Endothelial cell of umbilical vein (primary cell): ENCODE results near the gene JAKMIP3. TPM values are rescaled to one million over a fixed set of nuclear protein-coding genes. Genes with fewer than 3 reads are reported as not detected.

Source experiments
- BruUV-seq: library from RNA; stranded (reverse); fragments of 400-500 nt; replicated peaks from 2 replicates; lab custom pipeline; 2021; lab: Mats Ljungman, UMichigan
- CTCF ChIA-PET: fragments of 300-600, 350-600 bp; sonication (Branson Sonifier 250); formaldehyde crosslinking; loops from one replicate; lab custom pipeline; 2021; ENCODE audit warnings: antibody characterized with exemption, inconsistent platforms; lab: Charles Lee
- POLR2A ChIA-PET: fragments of 300-600, 350-600 bp; sonication (Branson Sonifier 250); formaldehyde crosslinking; loops from one replicate; lab custom pipeline; 2021; ENCODE audit warnings: antibody characterized with exemption, inconsistent platforms; lab: Charles Lee
- DNase-seq: peaks from one replicate; pipeline ENCODE4 v3.0.0-alpha.2; 2011; ENCODE audit warnings: low read depth, low spot score
- FAIRE-seq: peaks from 2 replicates; lab custom pipeline; 2011; peaks lifted over from hg19 to GRCh38; lab: Jason Lieb, UNC
- H2AFZ ChIP-seq: 2 replicates; pipeline ENCODE4 v1.6.0; 2012; ENCODE audit warnings: low read depth, low read length, control low read depth, inconsistent platforms
- H3K27ac ChIP-seq: 2 replicates; pipeline ENCODE4 v1.5.1; 2011; ENCODE audit warnings: low read depth, mild to moderate bottlenecking, control low read depth, low read length, moderate library complexity; ENCODE audit not compliant: insufficient read depth
- H3K27me3 ChIP-seq, 2 experiments: 2 replicates each; pipeline versions ENCODE4 v1.6.0 to v1.6.1; 2011; ENCODE audit warnings: low read length in 2 of 2, mixed read lengths in 1 of 2; ENCODE audit not compliant: control insufficient read depth in 2 of 2, insufficient read depth in 2 of 2
- H3K36me3 ChIP-seq, 2 experiments: 2 replicates in 1 of 2; 3 replicates in 1 of 2; pipeline ENCODE4 v1.5.1; 2011; ENCODE audit warnings: low read length in 2 of 2, mild to moderate bottlenecking in 1 of 2, moderate library complexity in 1 of 2; ENCODE audit not compliant: control insufficient read depth in 2 of 2, insufficient read depth in 2 of 2; ENCODE audit errors: extremely low read depth in 1 of 2
- H3K4me1 ChIP-seq: 3 replicates; pipeline ENCODE4 v1.5.1; 2011; ENCODE audit warnings: mild to moderate bottlenecking, low read length; ENCODE audit not compliant: control insufficient read depth, insufficient read depth; ENCODE audit errors: extremely low read depth
- H3K4me2 ChIP-seq: 2 replicates; pipeline ENCODE4 v1.6.1; 2011; ENCODE audit warnings: low read length, control low read depth, mixed read lengths; ENCODE audit not compliant: insufficient read depth
- H3K4me3 ChIP-seq, 3 experiments: fragments of 200-600 bp in 1 of 3; sonication (generic), shearing (Covaris generic) in 1 of 3; replicated peaks in 1 of 3; 2 replicates each; pipeline ENCODE4 v1.5.1; 2011 to 2016; ENCODE audit warnings: control low read depth in 3 of 3, low read length in 3 of 3, mild to moderate bottlenecking in 2 of 3, inconsistent platforms in 1 of 3, low read depth in 1 of 3, moderate library complexity in 1 of 3; ENCODE audit not compliant: insufficient read depth in 1 of 3
- H3K79me2 ChIP-seq: 2 replicates; pipeline ENCODE4 v1.6.0; 2012; ENCODE audit warnings: low read length, inconsistent platforms; ENCODE audit not compliant: control insufficient read depth, insufficient read depth
- H3K9ac ChIP-seq: replicated peaks from 2 replicates; pipeline ENCODE3; 2011; ENCODE audit warnings: low read length, control low read depth; ENCODE audit not compliant: insufficient read depth; ENCODE audit errors: extremely low read depth
- H3K9me1 ChIP-seq: replicated peaks from 3 replicates; pipeline ENCODE4 v1.6.0; 2011; ENCODE audit warnings: mild to moderate bottlenecking, low read length; ENCODE audit not compliant: control insufficient read depth, insufficient read depth; ENCODE audit errors: extremely low read depth
- H3K9me3 ChIP-seq: replicated peaks from 2 replicates; pipeline ENCODE4 v1.5.1; 2012; ENCODE audit warnings: low read length, inconsistent platforms; ENCODE audit not compliant: control insufficient read depth, insufficient read depth
- H4K20me1 ChIP-seq: replicated peaks from 2 replicates; pipeline ENCODE3; 2011; ENCODE audit warnings: mild to moderate bottlenecking, low read length; ENCODE audit not compliant: control insufficient read depth, insufficient read depth; ENCODE audit errors: extremely low read depth
- CTCF ChIP-seq, 2 donors: IDR thresholded peaks; 1 replicate in 1 of 2; 2 replicates in 1 of 2; pipeline ENCODE4 v1.5.1; 2011; ENCODE audit warnings: low read length in 2 of 2, mild to moderate bottlenecking in 2 of 2, moderate library complexity in 2 of 2, control low read depth in 1 of 2, inconsistent platforms in 1 of 2, low read depth in 1 of 2; ENCODE audit not compliant: insufficient read depth in 1 of 2; ENCODE audit errors: extremely low read depth in 1 of 2
- EZH2 ChIP-seq: IDR thresholded peaks from 2 replicates; pipeline ENCODE4 v1.6.1; 2012; ENCODE audit warnings: borderline replicate concordance, low read depth, mild to moderate bottlenecking, moderate library complexity, low read length, inconsistent platforms; ENCODE audit not compliant: severe bottlenecking
- FOS ChIP-seq: IDR thresholded peaks from 2 replicates; pipeline ENCODE4 v1.6.1; 2011; ENCODE audit warnings: mild to moderate bottlenecking, low read length, moderate library complexity, borderline replicate concordance; ENCODE audit not compliant: insufficient read depth
- GATA2 ChIP-seq: IDR thresholded peaks from 2 replicates; pipeline ENCODE4 v1.7.0; 2011; ENCODE audit warnings: low read depth, mild to moderate bottlenecking, moderate library complexity, mixed read lengths, low read length; ENCODE audit not compliant: insufficient read length, insufficient read depth
- JUN ChIP-seq: IDR thresholded peaks from 2 replicates; pipeline ENCODE4 v1.6.1; 2011; ENCODE audit warnings: borderline replicate concordance, low read depth; ENCODE audit not compliant: insufficient read length, insufficient read depth
- MYC ChIP-seq: IDR thresholded peaks from one replicate; pipeline ENCODE4 v1.6.1; 2011; ENCODE audit warnings: mild to moderate bottlenecking, low read depth, low read length
- POLR2A ChIP-seq: IDR thresholded peaks from 2 replicates; pipeline ENCODE4 v1.6.1; 2012; ENCODE audit warnings: low read depth, mild to moderate bottlenecking, control low read depth, low read length
- POLR2AphosphoS5 ChIP-seq: IDR thresholded peaks from 2 replicates; pipeline ENCODE4 v1.6.1; 2012; ENCODE audit warnings: low read depth, mild to moderate bottlenecking, control low read depth, low read length, moderate library complexity; ENCODE audit not compliant: insufficient read depth
- dilution Hi-C: fragments of 300-500 bp; cut with MboI; formaldehyde crosslinking; loops from one replicate; pipeline ENCODE4 v1.15.0; 2019; ENCODE audit warnings: low sequenced_read_pairs; ENCODE audit not compliant: extremely low pct_ligation_motif_present
- intact Hi-C: fragments of 100-400 bp; cut with micrococcal nuclease; formaldehyde crosslinking; loops from one replicate; pipeline ENCODE4 v1.10.0; 2022
- polyA plus RNA-seq, 4 experiments: library from polyadenylated mRNA; depleted of rRNA in 3 of 4; stranded (reverse) in 3 of 4; unstranded in 1 of 4; fragments of >200 nt; gene quantifications; 2 replicates each; pipeline versions ENCODE4 v1.2.1 to v1.2.3, GENCODE V29; 2011 to 2012; ENCODE audit warnings: missing spikeins in 1 of 4
- total RNA-seq: library from RNA; stranded (reverse); gene quantifications from 2 replicates; pipeline ENCODE4 v1.2.3, GENCODE V29; 2021
- TF ChIP-seq, protein P1 (sequence below): IDR thresholded peaks from 2 replicates; pipeline ENCODE4 v1.6.1; 2011; ENCODE audit not compliant: insufficient read depth, insufficient read length

JAKMIP3 gene
- total and polyA plus RNA-seq, 2 donors (not counting 3 experiments of a cell fraction or from before 2014, with no cell fraction given) = 0.01 TPM; not detected in 1

DNA sequence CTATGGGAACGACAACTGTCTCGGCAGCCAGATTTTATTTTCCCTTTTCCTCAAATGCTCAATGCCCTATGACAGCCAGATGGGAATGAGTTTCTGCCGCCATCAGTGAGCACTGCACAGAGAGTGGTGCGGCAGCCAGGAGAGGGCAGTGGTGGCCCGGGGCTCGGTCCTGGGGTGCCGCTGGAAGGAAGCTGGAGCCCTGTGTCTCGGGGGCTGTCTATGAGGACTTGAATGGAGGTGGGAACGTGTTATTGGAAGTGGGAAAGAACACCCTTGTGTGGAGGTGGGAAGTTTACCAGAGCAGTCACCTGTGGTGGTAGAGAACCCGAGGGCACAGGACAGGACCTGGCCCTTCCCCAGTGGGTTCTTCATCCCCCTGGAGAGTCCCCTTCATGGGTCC, 35.8 kb downstream of the JAKMIP3 start:
- no peak for DNase-seq
- POLR2A ChIA-PET = no interaction called here
- no peaks in the 10 kb centered on the region for H3K4me1 ChIP-seq
- H3K9ac ChIP-seq = no peak overlapping the region
- BruUV-seq = no TSS peak
- intact Hi-C loops (no loop called here), dilution Hi-C loops (no loop called here)
- no peaks in the 10 kb centered on the region for H4K20me1 ChIP-seq
- H3K4me2 ChIP-seq = no peak overlapping the region
- H3K9me3 ChIP-seq = no peaks in the 10 kb centered on the region
- H3K79me2 ChIP-seq = no peaks in the 10 kb centered on the region
- H3K27me3 ChIP-seq = no peaks in the 10 kb centered on the region
- H3K36me3 ChIP-seq = no peaks in the 10 kb centered on the region
- H2AFZ ChIP-seq = no peak overlapping the region
- no peaks in the 10 kb centered on the region for H3K9me1 ChIP-seq
- CTCF ChIA-PET = no interaction called here
- no peak for TF ChIP-seq JUN
- TF ChIP-seq, protein P1, sequence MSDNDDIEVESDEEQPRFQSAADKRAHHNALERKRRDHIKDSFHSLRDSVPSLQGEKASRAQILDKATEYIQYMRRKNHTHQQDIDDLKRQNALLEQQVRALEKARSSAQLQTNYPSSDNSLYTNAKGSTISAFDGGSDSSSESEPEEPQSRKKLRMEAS = no peak
- TF ChIP-seq FOS = no peak
- no peak for TF ChIP-seq CTCF (IDR thresholded peaks at IDR 0.05; ENCODE audit: extremely low read depth in 1 of 2, insufficient read depth in 1 of 2, low read depth in 1 of 2, low read length in 2 of 2)
- TF ChIP-seq POLR2A = no peak
- no peak for TF ChIP-seq MYC
- TF ChIP-seq POLR2AphosphoS5 = no peak
- no peak for TF ChIP-seq GATA2
- TF ChIP-seq EZH2 = no peak
- no peak for FAIRE-seq
- no peak overlapping the region for H3K4me3 ChIP-seq
- no peak overlapping the region for H3K27ac ChIP-seq
